ENCODE measurements around the gene RABGAP1. TPM values are rescaled to one million over a fixed set of nuclear protein-coding genes. Genes with fewer than 3 reads are reported as not detected.

The RABGAP1 gene
- total RNA-seq, 1 donor from 2014 or later, result 80.2 TPM

DNA sequence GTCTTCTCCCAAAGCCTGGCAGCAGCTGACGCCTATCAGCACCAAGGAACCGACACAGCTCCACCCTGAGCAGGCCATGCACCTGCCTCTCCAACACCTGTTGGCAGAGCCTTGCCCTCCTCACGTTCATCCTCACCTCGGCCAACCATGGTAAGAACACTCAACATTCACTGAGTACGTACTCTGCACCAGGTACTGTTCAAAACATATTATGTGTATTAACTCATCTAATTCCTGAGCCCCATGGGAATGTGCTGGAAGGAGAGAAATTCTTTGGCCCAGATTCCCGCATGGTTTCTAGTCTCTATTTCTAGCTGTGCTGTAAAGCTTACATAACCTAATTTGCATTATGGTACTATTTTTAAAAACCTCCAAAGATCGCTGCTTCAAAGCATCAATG, 178.7 kb downstream of the RABGAP1 start:
- H3K27me3 Mint-ChIP-seq (ENCODE audit: unreplicated experiment), result peaks cover 5% of the 10 kb centered on the region
- no peak overlapping the region for H3K27ac Mint-ChIP-seq (ENCODE audit: unreplicated experiment)
- DNase-seq, result no peak
- no peak for TF ChIP-seq CTCF (IDR thresholded peaks at IDR 0.05; ENCODE audit: partially characterized antibody, unreplicated experiment)
- H3K9me3 Mint-ChIP-seq (ENCODE audit: unreplicated experiment), result peaks cover 5% of the 10 kb centered on the region
- no peak overlapping the region for H3K4me3 Mint-ChIP-seq (ENCODE audit: unreplicated experiment)
- peaks cover 15% of the 10 kb centered on the region for H3K36me3 Mint-ChIP-seq (ENCODE audit: unreplicated experiment)
- H3K4me1 Mint-ChIP-seq (ENCODE audit: low read depth, unreplicated experiment), result peaks cover 8% of the 10 kb centered on the region

GRCh38 chr9:123120131-123120530, 179.3 kb downstream of the RABGAP1 start:
- peaks cover 8% of the 10 kb centered on the region for H3K4me1 Mint-ChIP-seq (ENCODE audit: low read depth, unreplicated experiment)
- no peak for DNase-seq
- peaks cover 10% of the 10 kb centered on the region for H3K36me3 Mint-ChIP-seq (ENCODE audit: unreplicated experiment)
- H3K27me3 Mint-ChIP-seq (ENCODE audit: unreplicated experiment), result peaks cover 5% of the 10 kb centered on the region
- H3K27ac Mint-ChIP-seq (ENCODE audit: unreplicated experiment), result no peak overlapping the region
- TF ChIP-seq CTCF (IDR thresholded peaks at IDR 0.05; ENCODE audit: partially characterized antibody, unreplicated experiment), result no peak
- no peak overlapping the region for H3K4me3 Mint-ChIP-seq (ENCODE audit: unreplicated experiment)
- peaks cover 3% of the 10 kb centered on the region for H3K9me3 Mint-ChIP-seq (ENCODE audit: unreplicated experiment)

DNA sequence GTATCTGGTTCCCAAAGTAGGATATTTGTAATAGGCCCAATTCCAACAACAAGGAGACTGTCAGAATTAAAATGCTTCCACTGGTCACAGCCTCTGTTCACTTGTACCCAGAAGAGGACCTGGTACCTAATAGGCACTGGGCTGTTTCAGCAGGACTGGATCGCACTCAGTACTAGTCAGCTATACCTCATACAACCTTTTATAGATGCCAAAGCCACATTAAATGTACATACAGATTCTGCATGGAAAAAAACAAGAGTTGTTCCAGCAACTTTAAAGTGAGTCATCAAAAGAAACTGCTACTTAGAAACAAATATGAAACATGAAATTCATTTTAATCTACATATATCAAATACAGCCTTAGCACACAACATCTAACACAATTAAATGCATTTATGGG, 180.1 kb downstream of the RABGAP1 start:
- TF ChIP-seq CTCF (IDR thresholded peaks at IDR 0.05; ENCODE audit: partially characterized antibody, unreplicated experiment), result no peak
- peaks cover 5% of the 10 kb centered on the region for H3K36me3 Mint-ChIP-seq (ENCODE audit: unreplicated experiment)
- no peaks in the 10 kb centered on the region for H3K27me3 Mint-ChIP-seq (ENCODE audit: unreplicated experiment)
- H3K27ac Mint-ChIP-seq (ENCODE audit: unreplicated experiment), result no peak overlapping the region
- H3K4me1 Mint-ChIP-seq (ENCODE audit: low read depth, unreplicated experiment), result peaks cover 8% of the 10 kb centered on the region
- H3K9me3 Mint-ChIP-seq (ENCODE audit: unreplicated experiment), result peaks cover 5% of the 10 kb centered on the region
- no peak for DNase-seq
- H3K4me3 Mint-ChIP-seq (ENCODE audit: unreplicated experiment), result no peak overlapping the region

DNA sequence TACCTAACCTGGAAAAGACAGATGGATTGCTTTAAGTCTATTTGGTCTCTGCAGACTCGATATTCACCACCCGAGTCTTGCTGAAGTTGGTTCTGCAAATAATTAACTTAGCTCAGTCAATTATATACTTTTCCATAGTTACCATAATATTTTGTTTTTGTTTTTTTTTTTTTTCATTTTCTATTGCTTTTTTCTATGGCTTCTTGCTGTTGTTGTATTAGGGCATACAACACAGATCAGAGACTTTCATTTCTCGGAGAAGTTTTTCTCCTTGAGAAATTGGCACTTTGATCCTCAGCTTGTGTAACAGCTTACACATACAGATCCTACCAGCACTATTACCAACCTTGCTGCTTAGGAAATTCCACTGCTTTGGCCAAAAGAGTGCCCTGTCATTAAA, 180.6 kb downstream of the RABGAP1 start:
- H3K4me1 Mint-ChIP-seq (ENCODE audit: low read depth, unreplicated experiment), result peaks cover 8% of the 10 kb centered on the region
- H3K4me3 Mint-ChIP-seq (ENCODE audit: unreplicated experiment), result no peak overlapping the region
- H3K36me3 Mint-ChIP-seq (ENCODE audit: unreplicated experiment), result no peaks in the 10 kb centered on the region
- H3K27me3 Mint-ChIP-seq (ENCODE audit: unreplicated experiment), result no peaks in the 10 kb centered on the region
- no peak for TF ChIP-seq CTCF (IDR thresholded peaks at IDR 0.05; ENCODE audit: partially characterized antibody, unreplicated experiment)
- no peak overlapping the region for H3K27ac Mint-ChIP-seq (ENCODE audit: unreplicated experiment)
- H3K9me3 Mint-ChIP-seq (ENCODE audit: unreplicated experiment), result peaks cover 5% of the 10 kb centered on the region
- no peak for DNase-seq

- Mint-ChIP-seq H3K27me3 (ENCODE audit: unreplicated experiment) (no peaks in the 10 kb centered on the region), H3K9me3 (ENCODE audit: unreplicated experiment) (peaks cover 1% of the 10 kb centered on the region), H3K36me3 (ENCODE audit: unreplicated experiment) (peaks cover 4% of the 10 kb centered on the region), H3K27ac (ENCODE audit: unreplicated experiment) (no peak overlapping the region), H3K4me1 (ENCODE audit: low read depth, unreplicated experiment) (peaks cover 2% of the 10 kb centered on the region), H3K4me3 (ENCODE audit: unreplicated experiment) (no peak overlapping the region)
- DNase-seq, result no peak
- TF ChIP-seq CTCF (IDR thresholded peaks at IDR 0.05; ENCODE audit: partially characterized antibody, unreplicated experiment), result no peak
These were observed 186.8 kb downstream of the RABGAP1 start for GRCh38 chr9:123127512-123128075.

Measured in glutamatergic neuron (in vitro differentiated cells).